ENCODE data around the gene RAB4B.
A peak's percentile ranks its signal among the peaks of the same experiment; 100 is the strongest.
"Not testable (repeated sequence)": the region's sequence is repeated elsewhere in the genome, so short reads cannot be mapped to it uniquely, and the experiment has no call there.

The RAB4B gene

GRCh38 chr19:40833728-40834533 is 55.9 kb downstream of the RAB4B start:
- in situ Hi-C loops (cut with MboI; ENCODE audit: low pct_unique_long_range_greater_than_20kb, low sequenced_read_pairs), result not testable (repeated sequence)
- DNase-seq, result peak; percentile 57

GRCh38 chr19:40836754-40837429 is 58.8 kb downstream of the RAB4B start:
- in situ Hi-C loops (cut with MboI; ENCODE audit: low pct_unique_long_range_greater_than_20kb, low sequenced_read_pairs), result no loop called here
- DNase-seq, result no peak

DNA sequence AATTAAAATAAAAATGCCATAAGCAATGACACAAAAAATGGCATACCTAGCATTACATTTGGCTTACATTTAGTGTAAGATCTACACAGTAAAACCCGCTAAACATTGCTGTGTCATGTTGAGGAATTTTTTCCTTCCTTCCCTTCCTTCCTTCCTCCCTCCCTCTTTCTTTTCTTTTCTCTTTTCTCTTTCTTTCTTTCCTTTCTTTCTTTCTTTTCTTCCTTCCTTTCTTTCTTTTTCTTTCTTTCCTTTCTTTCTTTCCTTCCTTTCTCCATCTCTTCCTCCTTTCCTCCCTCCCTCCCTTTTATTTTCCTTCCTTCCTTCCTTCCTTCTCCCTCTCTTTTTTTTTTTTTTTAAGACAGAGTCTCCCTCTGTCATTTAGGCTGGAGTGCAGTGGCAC is 60.4 kb downstream of the RAB4B start:
- DNase-seq; in situ Hi-C loops (cut with MboI; ENCODE audit: low pct_unique_long_range_greater_than_20kb, low sequenced_read_pairs): not testable (repeated sequence)

DNA sequence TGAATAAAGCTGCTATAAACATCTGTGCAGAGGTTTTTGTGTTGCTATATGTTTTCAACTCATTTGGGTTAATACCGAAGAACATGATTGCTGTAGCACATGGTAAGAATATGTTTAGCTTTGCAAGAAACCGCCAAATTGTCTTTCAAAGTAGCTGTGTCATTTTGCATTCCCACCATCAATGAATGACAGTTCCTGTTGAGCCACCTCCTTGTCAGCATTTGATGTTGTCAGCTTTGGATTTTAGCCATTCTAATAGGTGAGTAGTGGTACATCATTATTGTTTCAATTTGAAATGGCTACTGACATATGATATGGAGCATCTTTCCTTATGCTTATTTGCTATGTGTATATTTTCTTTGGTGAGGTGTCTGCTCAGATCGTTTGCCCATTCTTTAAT is 64.0 kb downstream of the RAB4B start:
- in situ Hi-C loops (cut with MboI; ENCODE audit: low pct_unique_long_range_greater_than_20kb, low sequenced_read_pairs); DNase-seq: not testable (repeated sequence)

GRCh38 chr19:40842997-40843652 is 65.1 kb downstream of the RAB4B start:
- in situ Hi-C loops (cut with MboI; ENCODE audit: low pct_unique_long_range_greater_than_20kb, low sequenced_read_pairs), result not testable (repeated sequence)
- peak; percentile 49 for DNase-seq

GRCh38 chr19:40843653-40844052 is 65.6 kb downstream of the RAB4B start:
- in situ Hi-C loops (cut with MboI; ENCODE audit: low pct_unique_long_range_greater_than_20kb, low sequenced_read_pairs), result not testable (repeated sequence)

More at GRCh38 chr19:40843653-40844052, 65.6 kb downstream of the RAB4B start:
- not testable (repeated sequence) for DNase-seq
